ENCODE data around the gene HMCN2. TPM values are rescaled to one million over a fixed set of nuclear protein-coding genes. Genes with fewer than 3 reads are reported as not detected.

Gene HMCN2
- total and polyA plus RNA-seq, 5 donors from 2014 or later: not detected

DNA sequence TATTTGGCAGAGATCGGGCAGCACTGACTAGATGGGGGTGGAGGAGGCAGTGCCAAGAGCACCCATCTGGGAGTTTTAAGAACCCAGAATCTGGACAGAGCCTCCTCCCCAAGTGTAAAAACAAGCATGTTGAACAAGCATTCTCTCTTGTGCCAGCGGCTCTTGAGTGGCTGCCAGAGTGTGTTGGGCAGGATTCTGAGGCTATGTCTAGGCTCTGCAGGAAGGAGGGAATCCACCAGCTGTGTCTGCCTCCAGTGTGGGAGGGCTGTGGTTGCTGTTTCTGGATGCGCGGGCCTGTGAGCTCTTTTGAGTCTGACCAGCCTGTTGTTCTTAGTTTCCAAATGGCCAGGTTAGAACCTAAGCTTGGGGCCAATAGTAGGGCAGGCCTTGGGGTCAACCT, 39.8 kb downstream of the HMCN2 start:
- Mint-ChIP-seq H3K27ac (peak overlapping the region in 1 of 3 donors; percentile 69), H3K4me1 (no peaks in the 10 kb centered on the region), H3K27me3 (peaks cover 5% of the 10 kb centered on the region), H3K4me3 (no peak overlapping the region), H3K9me3 (no peaks in the 10 kb centered on the region), H3K36me3 (no peaks in the 10 kb centered on the region)
- Histone ChIP-seq H3K27me3 (ENCODE audit: control insufficient read depth, insufficient read depth, low read length) (no peaks in the 10 kb centered on the region), H3K9me3 (ENCODE audit: control insufficient read depth in 2 of 2, low read length in 2 of 2) (no peaks in the 10 kb centered on the region), H3K27ac (ENCODE audit: insufficient read depth, low read length, poor library complexity, severe bottlenecking) (no peak overlapping the region), H3K4me1 (ENCODE audit: control insufficient read depth, insufficient read depth, low read length, poor library complexity, severe bottlenecking) (no peaks in the 10 kb centered on the region), H3K36me3 (ENCODE audit: control insufficient read depth, insufficient read depth, low read length) (no peaks in the 10 kb centered on the region), H3K4me3 (ENCODE audit: low read depth, low read length) (no peak overlapping the region)
- DNase-seq (no peak), ATAC-seq (ENCODE audit: low read depth in 2 of 2) (no peak)

DNA sequence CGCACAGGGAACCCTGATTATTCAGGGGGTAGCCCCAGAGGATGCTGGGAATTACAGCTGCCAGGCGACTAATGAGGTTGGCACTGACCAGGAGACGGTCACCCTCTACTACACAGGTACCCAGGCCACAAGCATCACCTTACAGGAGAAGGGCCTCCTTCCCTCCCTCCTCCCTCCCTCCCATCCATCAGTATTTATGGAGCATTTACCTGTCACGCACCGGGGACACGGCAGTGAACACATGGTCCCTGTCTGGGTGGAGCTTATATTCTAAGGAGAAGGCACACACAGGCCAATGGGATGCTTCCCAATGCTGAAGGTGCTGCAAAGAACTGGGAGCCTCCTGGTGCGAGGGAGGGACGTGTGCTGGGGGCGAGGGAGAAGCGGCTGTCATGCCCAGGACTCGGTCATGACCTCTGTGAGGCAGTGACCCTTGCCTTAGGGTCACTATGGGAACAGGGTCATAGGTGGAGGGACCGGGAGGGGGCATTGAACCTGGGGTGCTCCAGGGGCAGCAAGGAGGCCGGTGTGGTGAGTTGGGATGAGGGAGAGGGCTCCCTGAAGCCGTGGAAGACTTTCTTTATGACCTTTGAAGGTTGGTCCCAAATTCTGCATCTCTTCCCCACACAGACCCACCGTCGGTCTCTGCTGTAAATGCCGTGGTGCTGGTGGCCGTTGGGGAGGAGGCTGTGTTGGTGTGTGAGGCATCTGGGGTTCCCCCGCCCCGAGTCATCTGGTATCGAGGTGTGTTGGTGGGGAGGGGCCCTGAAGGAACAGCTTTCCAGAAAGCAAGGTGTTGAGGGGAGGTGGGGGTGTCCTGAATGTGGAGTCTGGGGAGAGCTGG, 41.5 kb downstream of the HMCN2 start:
- H3K27me3 ChIP-seq (ENCODE audit: control insufficient read depth, insufficient read depth, low read length): no peaks in the 10 kb centered on the region
- Mint-ChIP-seq H3K27ac (no peak overlapping the region), H3K9me3 (no peaks in the 10 kb centered on the region)

DNA sequence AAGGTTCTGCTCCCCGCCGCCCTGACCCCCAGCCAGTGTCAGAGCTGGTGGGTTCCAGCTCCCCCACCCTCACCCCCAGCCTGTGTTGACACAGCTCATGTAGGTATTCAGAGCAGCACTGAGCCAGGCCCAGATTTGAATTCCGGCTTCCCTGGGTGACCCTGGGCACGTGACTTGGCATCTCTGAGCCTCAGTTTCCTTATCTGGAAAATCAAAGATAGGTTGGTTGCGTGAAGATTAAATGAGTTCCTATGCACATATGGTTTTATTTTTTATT, 42.0 kb downstream of the HMCN2 start:
- H3K4me3 Mint-ChIP-seq: no peak overlapping the region

More for the DNA sequence above, 41.5 kb downstream of the HMCN2 start:
- no peaks in the 10 kb centered on the region for H3K36me3 Mint-ChIP-seq
- ATAC-seq (ENCODE audit: low read depth in 2 of 2) (no peak), DNase-seq (no peak)
- Histone ChIP-seq H3K4me1 (ENCODE audit: control insufficient read depth, insufficient read depth, low read length, poor library complexity, severe bottlenecking) (no peaks in the 10 kb centered on the region), H3K36me3 (ENCODE audit: control insufficient read depth, insufficient read depth, low read length) (no peaks in the 10 kb centered on the region), H3K4me3 (ENCODE audit: low read depth, low read length) (no peak overlapping the region), H3K27ac (ENCODE audit: insufficient read depth, low read length, poor library complexity, severe bottlenecking) (no peak overlapping the region), H3K9me3 (ENCODE audit: control insufficient read depth in 2 of 2, low read length in 2 of 2) (no peaks in the 10 kb centered on the region)
- no peaks in the 10 kb centered on the region for H3K4me1 Mint-ChIP-seq
- H3K4me3 Mint-ChIP-seq: no peak overlapping the region
- H3K27me3 Mint-ChIP-seq: peaks cover 10% of the 10 kb centered on the region

DNA sequence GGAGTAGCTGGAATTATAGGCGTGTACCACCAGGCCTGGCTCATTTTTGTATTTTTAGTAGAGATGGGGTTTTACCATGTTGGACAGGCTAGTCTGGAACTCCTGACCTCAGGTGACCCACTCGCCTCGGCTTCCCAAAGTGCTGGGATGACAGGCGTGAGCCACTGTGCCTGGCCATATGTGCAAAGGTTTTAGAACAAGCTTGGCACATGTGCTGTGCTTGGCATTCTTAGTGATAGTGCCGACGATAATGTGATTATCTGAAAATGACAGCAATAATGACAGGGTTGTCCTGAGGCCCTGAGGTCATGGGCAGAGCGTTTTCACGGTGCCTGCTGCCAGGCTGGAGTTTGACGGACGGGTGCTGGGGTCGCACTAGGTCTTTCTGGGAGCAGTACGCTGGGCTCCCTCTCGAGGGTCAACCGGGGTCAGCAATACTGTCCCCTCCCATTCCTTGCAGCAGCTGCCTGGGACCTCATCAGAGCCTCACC, 42.6 kb downstream of the HMCN2 start:
- Mint-ChIP-seq H3K9me3 (no peaks in the 10 kb centered on the region), H3K27me3 (peaks cover 10% of the 10 kb centered on the region), H3K4me3 (no peak overlapping the region), H3K4me1 (no peaks in the 10 kb centered on the region), H3K36me3 (no peaks in the 10 kb centered on the region), H3K27ac (no peak overlapping the region)
- DNase-seq: no peak
- ATAC-seq (ENCODE audit: low read depth in 2 of 2): no peak
- no peaks in the 10 kb centered on the region for H3K9me3 ChIP-seq (ENCODE audit: control insufficient read depth in 2 of 2, low read length in 2 of 2)
- no peaks in the 10 kb centered on the region for H3K27me3 ChIP-seq (ENCODE audit: control insufficient read depth, insufficient read depth, low read length)
- H3K4me1 ChIP-seq (ENCODE audit: control insufficient read depth, insufficient read depth, low read length, poor library complexity, severe bottlenecking): no peaks in the 10 kb centered on the region
- H3K27ac ChIP-seq (ENCODE audit: insufficient read depth, low read length, poor library complexity, severe bottlenecking): no peak overlapping the region
- no peaks in the 10 kb centered on the region for H3K36me3 ChIP-seq (ENCODE audit: control insufficient read depth, insufficient read depth, low read length)
- H3K4me3 ChIP-seq (ENCODE audit: low read depth, low read length): no peak overlapping the region

More for the DNA sequence above, 42.0 kb downstream of the HMCN2 start:
- Histone ChIP-seq H3K27ac (ENCODE audit: insufficient read depth, low read length, poor library complexity, severe bottlenecking) (no peak overlapping the region), H3K4me3 (ENCODE audit: low read depth, low read length) (no peak overlapping the region), H3K9me3 (ENCODE audit: control insufficient read depth in 2 of 2, low read length in 2 of 2) (no peaks in the 10 kb centered on the region), H3K4me1 (ENCODE audit: control insufficient read depth, insufficient read depth, low read length, poor library complexity, severe bottlenecking) (no peaks in the 10 kb centered on the region), H3K36me3 (ENCODE audit: control insufficient read depth, insufficient read depth, low read length) (no peaks in the 10 kb centered on the region), H3K27me3 (ENCODE audit: control insufficient read depth, insufficient read depth, low read length) (no peaks in the 10 kb centered on the region)
- no peaks in the 10 kb centered on the region for H3K36me3 Mint-ChIP-seq
- no peak overlapping the region for H3K27ac Mint-ChIP-seq
- no peaks in the 10 kb centered on the region for H3K4me1 Mint-ChIP-seq
- DNase-seq: no peak
- ATAC-seq (ENCODE audit: low read depth in 2 of 2): no peak
- H3K27me3 Mint-ChIP-seq: peaks cover 10% of the 10 kb centered on the region
- no peaks in the 10 kb centered on the region for H3K9me3 Mint-ChIP-seq

DNA sequence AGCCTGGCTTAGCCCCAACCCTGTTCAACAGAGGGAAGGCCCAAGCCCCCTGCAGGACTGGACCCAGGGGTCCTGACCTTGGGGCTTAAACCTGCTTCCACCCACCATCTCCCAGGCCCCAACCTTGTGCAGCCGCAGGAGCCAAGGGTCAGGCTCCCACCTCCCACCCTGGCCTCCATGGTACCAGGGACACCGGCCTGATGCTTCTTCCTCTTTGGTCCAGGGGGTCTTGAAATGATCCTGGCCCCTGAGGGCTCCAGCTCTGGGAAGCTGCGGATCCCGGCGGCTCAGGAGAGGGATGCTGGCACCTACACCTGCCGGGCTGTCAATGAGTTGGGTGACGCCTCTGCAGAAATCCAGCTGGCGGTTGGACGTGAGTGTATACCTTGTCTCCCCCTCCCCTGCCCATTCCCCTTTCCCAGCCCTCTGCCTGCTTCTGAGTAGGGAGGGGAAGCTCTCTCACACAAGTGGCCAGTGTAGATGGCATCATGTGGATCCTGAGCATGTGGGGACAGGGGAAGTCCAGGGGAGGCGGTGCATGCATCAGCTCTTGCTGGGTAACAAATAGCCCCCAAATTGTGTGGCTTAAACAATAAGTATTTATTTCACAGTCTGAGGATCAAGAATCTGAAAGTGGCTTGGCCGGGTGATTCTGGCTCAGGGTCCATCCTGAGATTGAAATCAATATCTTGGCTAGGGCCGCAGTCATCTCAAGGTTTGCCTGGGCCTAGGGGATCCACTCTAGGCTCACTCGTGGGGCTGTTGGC, 44.3 kb downstream of the HMCN2 start:
- no peaks in the 10 kb centered on the region for H3K9me3 Mint-ChIP-seq
- ATAC-seq (ENCODE audit: low read depth in 2 of 2) (no peak), DNase-seq (no peak)
- Histone ChIP-seq H3K27ac (ENCODE audit: insufficient read depth, low read length, poor library complexity, severe bottlenecking) (no peak overlapping the region), H3K36me3 (ENCODE audit: control insufficient read depth, insufficient read depth, low read length) (no peaks in the 10 kb centered on the region), H3K4me1 (ENCODE audit: control insufficient read depth, insufficient read depth, low read length, poor library complexity, severe bottlenecking) (no peaks in the 10 kb centered on the region), H3K9me3 (ENCODE audit: control insufficient read depth in 2 of 2, low read length in 2 of 2) (no peaks in the 10 kb centered on the region), H3K4me3 (ENCODE audit: low read depth, low read length) (no peak overlapping the region), H3K27me3 (ENCODE audit: control insufficient read depth, insufficient read depth, low read length) (no peaks in the 10 kb centered on the region)
- H3K4me3 Mint-ChIP-seq: no peak overlapping the region
- no peaks in the 10 kb centered on the region for H3K36me3 Mint-ChIP-seq
- no peak overlapping the region for H3K27ac Mint-ChIP-seq
- H3K4me1 Mint-ChIP-seq: no peaks in the 10 kb centered on the region
- H3K27me3 Mint-ChIP-seq: peaks cover 9% of the 10 kb centered on the region

DNA sequence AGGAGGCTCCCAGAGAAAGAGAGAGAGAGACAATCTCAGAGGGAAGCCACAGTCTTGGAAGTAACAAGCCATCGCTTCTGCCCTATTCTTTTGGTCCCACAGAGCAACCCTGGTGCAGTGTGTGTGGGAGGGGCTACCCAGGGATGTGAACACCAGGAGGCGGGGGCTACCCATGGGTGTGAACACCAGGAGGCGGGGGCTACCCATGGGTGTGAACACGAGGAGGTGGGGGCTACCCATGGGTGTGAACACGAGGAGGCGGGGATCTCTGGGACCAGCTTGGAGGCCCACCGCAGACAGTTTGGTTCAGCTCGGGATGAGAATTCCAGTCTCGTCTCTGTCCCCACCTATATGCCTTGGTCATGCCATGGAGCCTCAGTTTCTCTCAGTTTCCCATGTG, 44.9 kb downstream of the HMCN2 start:
- DNase-seq (no peak), ATAC-seq (ENCODE audit: low read depth in 2 of 2) (no peak)
- Mint-ChIP-seq H3K4me1 (no peaks in the 10 kb centered on the region), H3K4me3 (no peak overlapping the region), H3K9me3 (no peaks in the 10 kb centered on the region), H3K27me3 (peaks cover 6% of the 10 kb centered on the region), H3K36me3 (no peaks in the 10 kb centered on the region), H3K27ac (no peak overlapping the region)
- Histone ChIP-seq H3K4me3 (ENCODE audit: low read depth, low read length) (no peak overlapping the region), H3K9me3 (ENCODE audit: control insufficient read depth in 2 of 2, low read length in 2 of 2) (no peaks in the 10 kb centered on the region), H3K36me3 (ENCODE audit: control insufficient read depth, insufficient read depth, low read length) (no peaks in the 10 kb centered on the region), H3K27ac (ENCODE audit: insufficient read depth, low read length, poor library complexity, severe bottlenecking) (no peak overlapping the region), H3K4me1 (ENCODE audit: control insufficient read depth, insufficient read depth, low read length, poor library complexity, severe bottlenecking) (no peaks in the 10 kb centered on the region), H3K27me3 (ENCODE audit: control insufficient read depth, insufficient read depth, low read length) (no peaks in the 10 kb centered on the region)

DNA sequence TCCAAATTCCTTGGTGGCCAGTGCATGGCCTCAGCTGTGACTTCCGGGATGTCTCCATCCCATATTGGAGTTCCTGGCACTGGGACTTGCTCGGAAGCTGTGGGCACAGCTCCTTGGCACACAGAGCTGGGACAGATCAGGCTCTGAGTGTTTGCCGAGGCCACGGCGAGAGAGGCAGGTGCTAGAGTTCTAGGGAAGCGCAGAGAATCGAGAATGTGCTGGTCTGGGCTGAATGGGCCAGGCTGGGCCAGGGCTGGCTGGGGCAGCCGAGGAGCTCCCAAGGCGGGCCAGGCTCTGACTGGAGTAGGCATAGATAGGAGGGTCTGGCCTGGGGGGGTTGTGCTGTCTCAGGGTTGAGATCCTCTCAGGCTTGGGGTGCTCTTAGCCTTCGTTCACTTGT, 45.4 kb downstream of the HMCN2 start:
- Mint-ChIP-seq H3K27me3 (peaks cover 9% of the 10 kb centered on the region), H3K4me3 (no peak overlapping the region), H3K9me3 (no peaks in the 10 kb centered on the region), H3K27ac (no peak overlapping the region), H3K36me3 (no peaks in the 10 kb centered on the region), H3K4me1 (no peaks in the 10 kb centered on the region)
- H3K36me3 ChIP-seq (ENCODE audit: control insufficient read depth, insufficient read depth, low read length): no peaks in the 10 kb centered on the region
- H3K27ac ChIP-seq (ENCODE audit: insufficient read depth, low read length, poor library complexity, severe bottlenecking): no peak overlapping the region
- no peaks in the 10 kb centered on the region for H3K27me3 ChIP-seq (ENCODE audit: control insufficient read depth, insufficient read depth, low read length)
- H3K9me3 ChIP-seq (ENCODE audit: control insufficient read depth in 2 of 2, low read length in 2 of 2): no peaks in the 10 kb centered on the region
- no peak overlapping the region for H3K4me3 ChIP-seq (ENCODE audit: low read depth, low read length)
- H3K4me1 ChIP-seq (ENCODE audit: control insufficient read depth, insufficient read depth, low read length, poor library complexity, severe bottlenecking): no peaks in the 10 kb centered on the region
- no peak for ATAC-seq (ENCODE audit: low read depth in 2 of 2)
- no peak for DNase-seq
